Ishikawa (cell line): ENCODE results near the gene MED12L.

Source experiments
- CEBPB ChIP-seq: IDR thresholded peaks from 2 replicates; pipeline ENCODE4 v1.6.1; 2012
- CREB1 ChIP-seq: IDR thresholded peaks from 2 replicates; pipeline ENCODE4 v1.6.1; 2012; ENCODE audit warnings: low read depth
- EP300 ChIP-seq: IDR thresholded peaks from 2 replicates; pipeline ENCODE4 v1.6.1; 2012; ENCODE audit warnings: borderline replicate concordance
- NFIC ChIP-seq: IDR thresholded peaks from 2 replicates; pipeline ENCODE4 v1.6.1; 2012
- RAD21 ChIP-seq: IDR thresholded peaks from 2 replicates; pipeline ENCODE4 v1.6.1; 2012; ENCODE audit warnings: low read depth
- TF ChIP-seq, protein P1 (sequence below): IDR thresholded peaks from 2 replicates; pipeline ENCODE4 v1.6.1; 2012; ENCODE audit warnings: low read depth, mild to moderate bottlenecking
- TF ChIP-seq, protein P2 (sequence below): IDR thresholded peaks from 2 replicates; pipeline ENCODE4 v1.6.1; 2012

DNA sequence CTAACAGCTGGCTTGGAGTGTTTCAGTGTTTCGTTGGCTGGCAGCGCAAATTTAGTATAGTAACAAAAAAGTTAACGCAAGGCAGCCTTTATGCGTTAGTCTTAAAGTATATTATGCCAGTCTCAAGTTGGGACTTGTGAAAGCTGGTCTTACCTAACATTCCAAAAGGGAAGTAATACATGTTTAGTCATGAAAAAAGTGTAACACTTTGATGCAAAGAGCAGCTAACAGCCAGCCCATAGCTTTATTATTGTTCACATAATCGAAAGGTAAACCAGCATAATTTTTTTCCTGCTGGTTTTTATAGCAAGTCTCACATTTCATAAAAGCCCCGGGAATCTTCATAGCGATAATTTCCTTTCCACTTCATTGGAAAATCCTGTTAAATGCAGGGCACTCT lies 233.5 kb downstream of the MED12L start:
- TF ChIP-seq RAD21 (no peak), NFIC (no peak), EP300 (no peak), CEBPB (no peak), CREB1 (no peak)
- TF ChIP-seq, protein P1, sequence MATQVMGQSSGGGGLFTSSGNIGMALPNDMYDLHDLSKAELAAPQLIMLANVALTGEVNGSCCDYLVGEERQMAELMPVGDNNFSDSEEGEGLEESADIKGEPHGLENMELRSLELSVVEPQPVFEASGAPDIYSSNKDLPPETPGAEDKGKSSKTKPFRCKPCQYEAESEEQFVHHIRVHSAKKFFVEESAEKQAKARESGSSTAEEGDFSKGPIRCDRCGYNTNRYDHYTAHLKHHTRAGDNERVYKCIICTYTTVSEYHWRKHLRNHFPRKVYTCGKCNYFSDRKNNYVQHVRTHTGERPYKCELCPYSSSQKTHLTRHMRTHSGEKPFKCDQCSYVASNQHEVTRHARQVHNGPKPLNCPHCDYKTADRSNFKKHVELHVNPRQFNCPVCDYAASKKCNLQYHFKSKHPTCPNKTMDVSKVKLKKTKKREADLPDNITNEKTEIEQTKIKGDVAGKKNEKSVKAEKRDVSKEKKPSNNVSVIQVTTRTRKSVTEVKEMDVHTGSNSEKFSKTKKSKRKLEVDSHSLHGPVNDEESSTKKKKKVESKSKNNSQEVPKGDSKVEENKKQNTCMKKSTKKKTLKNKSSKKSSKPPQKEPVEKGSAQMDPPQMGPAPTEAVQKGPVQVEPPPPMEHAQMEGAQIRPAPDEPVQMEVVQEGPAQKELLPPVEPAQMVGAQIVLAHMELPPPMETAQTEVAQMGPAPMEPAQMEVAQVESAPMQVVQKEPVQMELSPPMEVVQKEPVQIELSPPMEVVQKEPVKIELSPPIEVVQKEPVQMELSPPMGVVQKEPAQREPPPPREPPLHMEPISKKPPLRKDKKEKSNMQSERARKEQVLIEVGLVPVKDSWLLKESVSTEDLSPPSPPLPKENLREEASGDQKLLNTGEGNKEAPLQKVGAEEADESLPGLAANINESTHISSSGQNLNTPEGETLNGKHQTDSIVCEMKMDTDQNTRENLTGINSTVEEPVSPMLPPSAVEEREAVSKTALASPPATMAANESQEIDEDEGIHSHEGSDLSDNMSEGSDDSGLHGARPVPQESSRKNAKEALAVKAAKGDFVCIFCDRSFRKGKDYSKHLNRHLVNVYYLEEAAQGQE = no peak
- TF ChIP-seq, protein P2, sequence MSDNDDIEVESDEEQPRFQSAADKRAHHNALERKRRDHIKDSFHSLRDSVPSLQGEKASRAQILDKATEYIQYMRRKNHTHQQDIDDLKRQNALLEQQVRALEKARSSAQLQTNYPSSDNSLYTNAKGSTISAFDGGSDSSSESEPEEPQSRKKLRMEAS = no peak
